Mesendoderm (in vitro differentiated cells): ENCODE results near the gene HUNK.

Source experiments
- DNase-seq: peaks from one replicate; pipeline ENCODE4 v3.0.0; 2013
- H2AK5ac ChIP-seq: 2 replicates; pipeline ENCODE4 v1.6.1; 2013; ENCODE audit warnings: low read length, inconsistent platforms
- H2BK120ac ChIP-seq: 2 replicates; pipeline ENCODE4 v1.6.1; 2013; ENCODE audit warnings: low read depth, mild to moderate bottlenecking, low read length, moderate library complexity, mixed read lengths
- H2BK15ac ChIP-seq: replicated peaks from 2 replicates; pipeline ENCODE4 v1.6.1; 2013; ENCODE audit warnings: low read depth, mild to moderate bottlenecking, moderate library complexity
- H2BK5ac ChIP-seq: 2 replicates; pipeline ENCODE4 v1.6.1; 2013; ENCODE audit warnings: low read length, inconsistent platforms
- H3K18ac ChIP-seq: 2 replicates; pipeline ENCODE4 v1.6.1; 2013; ENCODE audit warnings: mild to moderate bottlenecking, low read length, mixed read lengths
- H3K23ac ChIP-seq: one replicate; pipeline ENCODE4 v1.6.1; 2013; ENCODE audit warnings: low read length
- H3K27ac ChIP-seq: 2 replicates; pipeline ENCODE4 v1.5.1; 2013; ENCODE audit warnings: low read depth, mild to moderate bottlenecking, inconsistent platforms, low read length, moderate library complexity
- H3K27me3 ChIP-seq: 2 replicates; pipeline ENCODE4 v1.6.1; 2013; ENCODE audit warnings: low read length, control low read depth, mild to moderate bottlenecking, inconsistent platforms; ENCODE audit not compliant: insufficient read depth, poor library complexity
- H3K36me3 ChIP-seq: 2 replicates; pipeline ENCODE4 v1.6.1; 2013; ENCODE audit warnings: low read length, inconsistent platforms; ENCODE audit not compliant: control insufficient read depth, insufficient read depth
- H3K4ac ChIP-seq: one replicate; pipeline ENCODE4 v1.6.1; 2013; ENCODE audit warnings: low read depth, mild to moderate bottlenecking, low read length, moderate library complexity
- H3K4me1 ChIP-seq: 2 replicates; pipeline ENCODE4 v1.6.1; 2013; ENCODE audit warnings: low read depth, low read length, inconsistent platforms; ENCODE audit not compliant: control insufficient read depth
- H3K4me2 ChIP-seq: 2 replicates; pipeline ENCODE4 v1.6.1; 2013; ENCODE audit warnings: low read length
- H3K4me3 ChIP-seq: 2 replicates; pipeline ENCODE4 v1.5.1; 2013; ENCODE audit warnings: mild to moderate bottlenecking, low read length
- H3K56ac ChIP-seq: one replicate; pipeline ENCODE4 v1.6.1; 2013; ENCODE audit warnings: low read length
- H3K79me1 ChIP-seq: 2 replicates; pipeline ENCODE4 v1.6.1; 2013; ENCODE audit warnings: low read length, inconsistent platforms
- H3K79me2 ChIP-seq: 2 replicates; pipeline ENCODE4 v1.6.1; 2013; ENCODE audit warnings: mild to moderate bottlenecking, low read length; ENCODE audit not compliant: control insufficient read depth, insufficient read depth
- H3K9ac ChIP-seq: 2 replicates; pipeline ENCODE4 v1.6.1; 2013; ENCODE audit warnings: low read length, inconsistent platforms
- H4K5ac ChIP-seq: one replicate; pipeline ENCODE4 v1.6.1; 2013; ENCODE audit warnings: low read length
- H4K8ac ChIP-seq: one replicate; pipeline ENCODE4 v1.6.1; 2013; ENCODE audit warnings: low read depth, mild to moderate bottlenecking, control low read depth, low read length, moderate library complexity
- WGBS: extraction: QIAGEN DNeasy Blood & Tissue Kit; methylation state at CpG from one replicate; pipeline ENCODE4 v1.1.7; 2013; ENCODE audit warnings: low lambda C conversion rate, missing lambda C conversion rate; ENCODE audit not compliant: insufficient coverage; ENCODE audit errors: extremely low coverage; 5-methylcytosine and 5-hydroxymethylcytosine counted together

HUNK gene

GRCh38 chr21:32043458-32043857 is 170.6 kb downstream of the HUNK start:
- H3K56ac ChIP-seq, result no peak overlapping the region
- no peak for DNase-seq
- H3K23ac ChIP-seq, result no peak overlapping the region
- H4K5ac ChIP-seq, result no peak overlapping the region
- no peak overlapping the region for H2BK5ac ChIP-seq
- no peaks in the 10 kb centered on the region for H3K79me1 ChIP-seq
- no peak overlapping the region for H3K4ac ChIP-seq
- H3K4me2 ChIP-seq, result no peak overlapping the region
- no peaks in the 10 kb centered on the region for H3K79me2 ChIP-seq
- no peak overlapping the region for H2AK5ac ChIP-seq
- no peaks in the 10 kb centered on the region for H3K4me1 ChIP-seq
- no peaks in the 10 kb centered on the region for H3K27me3 ChIP-seq
- no CpG with 5 or more reads among the region's 10 CpGs for WGBS
- H3K9ac ChIP-seq, result no peak overlapping the region
- H3K36me3 ChIP-seq, result no peaks in the 10 kb centered on the region
- no peak overlapping the region for H3K18ac ChIP-seq
- H3K4me3 ChIP-seq, result no peak overlapping the region
- no peak overlapping the region for H3K27ac ChIP-seq
- H2BK15ac ChIP-seq, result no peak overlapping the region
- H2BK120ac ChIP-seq, result no peak overlapping the region
- no peak overlapping the region for H4K8ac ChIP-seq

- no peaks in the 10 kb centered on the region for H3K27me3 ChIP-seq
- no CpG with 5 or more reads among the region's 25 CpGs for WGBS
- H3K36me3 ChIP-seq, result no peaks in the 10 kb centered on the region
- H3K4me1 ChIP-seq, result no peaks in the 10 kb centered on the region
- no peak overlapping the region for H3K27ac ChIP-seq
- H3K56ac ChIP-seq, result no peak overlapping the region
- H3K23ac ChIP-seq, result no peak overlapping the region
- H3K18ac ChIP-seq, result no peak overlapping the region
- no peak overlapping the region for H2AK5ac ChIP-seq
- H3K79me1 ChIP-seq, result no peaks in the 10 kb centered on the region
- H3K4ac ChIP-seq, result no peak overlapping the region
- H4K8ac ChIP-seq, result no peak overlapping the region
- H3K4me2 ChIP-seq, result no peak overlapping the region
- no peak for DNase-seq
- no peaks in the 10 kb centered on the region for H3K79me2 ChIP-seq
- H2BK120ac ChIP-seq, result no peak overlapping the region
- H3K9ac ChIP-seq, result no peak overlapping the region
- no peak overlapping the region for H2BK15ac ChIP-seq
- H2BK5ac ChIP-seq, result no peak overlapping the region
- no peak overlapping the region for H4K5ac ChIP-seq
- no peak overlapping the region for H3K4me3 ChIP-seq
Observed at GRCh38 chr21:32044205-32045180, 171.7 kb downstream of the HUNK start.

DNA sequence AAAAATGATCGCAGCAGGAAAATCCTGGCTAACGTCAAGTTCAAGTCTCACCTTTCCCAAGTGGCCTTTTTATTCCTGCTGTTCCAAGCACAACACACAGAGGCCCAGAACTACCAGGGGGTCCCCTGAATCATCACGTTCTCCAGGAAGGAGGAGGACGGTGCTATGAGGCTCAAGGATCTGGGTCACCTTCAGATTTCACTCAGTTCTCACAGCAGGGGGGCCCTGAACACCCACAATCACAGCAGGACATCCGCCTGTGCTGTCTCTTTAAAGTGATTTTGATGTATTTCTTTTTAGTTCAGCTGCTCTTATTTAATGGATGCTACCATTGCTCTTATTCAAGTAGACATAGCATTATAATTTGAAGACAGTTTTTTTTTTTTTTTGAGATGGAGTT is 173.4 kb downstream of the HUNK start:
- no peak overlapping the region for H3K27ac ChIP-seq
- no peak for DNase-seq
- no peak overlapping the region for H3K18ac ChIP-seq
- no peak overlapping the region for H3K56ac ChIP-seq
- no peaks in the 10 kb centered on the region for H3K79me1 ChIP-seq
- H3K4me1 ChIP-seq, result no peaks in the 10 kb centered on the region
- no peak overlapping the region for H2BK5ac ChIP-seq
- no peaks in the 10 kb centered on the region for H3K27me3 ChIP-seq
- H3K4ac ChIP-seq, result no peak overlapping the region
- no peak overlapping the region for H2AK5ac ChIP-seq
- H3K36me3 ChIP-seq, result no peaks in the 10 kb centered on the region
- H2BK120ac ChIP-seq, result no peak overlapping the region
- H2BK15ac ChIP-seq, result no peak overlapping the region
- H3K23ac ChIP-seq, result no peak overlapping the region
- WGBS, result no CpG with 5 or more reads among the region's 5 CpGs
- no peak overlapping the region for H3K4me3 ChIP-seq
- no peaks in the 10 kb centered on the region for H3K79me2 ChIP-seq
- no peak overlapping the region for H4K5ac ChIP-seq
- no peak overlapping the region for H3K9ac ChIP-seq
- no peak overlapping the region for H4K8ac ChIP-seq
- no peak overlapping the region for H3K4me2 ChIP-seq

- H3K56ac ChIP-seq, result no peak overlapping the region
- no peaks in the 10 kb centered on the region for H3K4me1 ChIP-seq
- no peak overlapping the region for H2BK5ac ChIP-seq
- H2BK15ac ChIP-seq, result no peak overlapping the region
- no peaks in the 10 kb centered on the region for H3K36me3 ChIP-seq
- H3K27me3 ChIP-seq, result no peaks in the 10 kb centered on the region
- no peak overlapping the region for H3K18ac ChIP-seq
- no peak overlapping the region for H3K4me2 ChIP-seq
- peak; percentile 44 for DNase-seq
- no peak overlapping the region for H3K4ac ChIP-seq
- H4K8ac ChIP-seq, result no peak overlapping the region
- H3K9ac ChIP-seq, result no peak overlapping the region
- WGBS, result no CpG with 5 or more reads among the region's 4 CpGs
- H3K79me2 ChIP-seq, result no peaks in the 10 kb centered on the region
- no peak overlapping the region for H4K5ac ChIP-seq
- no peaks in the 10 kb centered on the region for H3K79me1 ChIP-seq
- H3K23ac ChIP-seq, result no peak overlapping the region
- H2BK120ac ChIP-seq, result no peak overlapping the region
- H3K27ac ChIP-seq, result no peak overlapping the region
- no peak overlapping the region for H3K4me3 ChIP-seq
- H2AK5ac ChIP-seq, result no peak overlapping the region
Observed at GRCh38 chr21:32048353-32048752, 175.5 kb downstream of the HUNK start.
